SK-N-SH (cell line): ENCODE measurements around the gene PSMB2. TPM values are rescaled to one million over a fixed set of nuclear protein-coding genes. Genes with fewer than 3 reads are reported as not detected.

Experiments
- CTCF ChIA-PET: fragments of 300-600, 350-600 bp; formaldehyde crosslinking; extraction: SDS; loops from one replicate; lab custom pipeline; 2021; lab: Yijun Ruan, JAX
- POLR2A ChIA-PET: fragments of 350-600 bp; sonication (Branson Sonifier 250); formaldehyde crosslinking; extraction: SDS; loops from one replicate; lab custom pipeline; 2020; ENCODE audit warnings: antibody characterized with exemption, inconsistent platforms; lab: Yijun Ruan, JAX
- DNase-seq: peaks from one replicate; pipeline ENCODE4 v3.0.0; 2012
- H2AFZ ChIP-seq: fragments of 200-600 bp; sonication (generic); 2 replicates; pipeline ENCODE4 v1.8.1; 2016; ENCODE audit warnings: antibody characterized with exemption, mild to moderate bottlenecking, low read depth
- H3F3A ChIP-seq: fragments of 200-600 bp; sonication (generic); replicated peaks from 2 replicates; pipeline ENCODE3; 2016; ENCODE audit warnings: antibody characterized with exemption, mild to moderate bottlenecking; ENCODE audit not compliant: insufficient read depth
- H3K27ac ChIP-seq, 2 experiments: fragments of 200-500 bp in 1 of 2; fragments of 200-600 bp in 1 of 2; sonication (Bioruptor generic) in 1 of 2; sonication (generic), shearing (Covaris generic) in 1 of 2; 2 replicates each; pipeline versions ENCODE4 v1.5.1 to v1.6.1; 2014 to 2016; ENCODE audit warnings: low read depth in 2 of 2, inconsistent platforms in 1 of 2, low read length in 1 of 2, mild to moderate bottlenecking in 1 of 2, mixed read lengths in 1 of 2
- H3K27me3 ChIP-seq: fragments of 200-600 bp; sonication (generic), shearing (Covaris generic); 2 replicates; pipeline ENCODE4 v1.6.1; 2016; ENCODE audit warnings: mixed run types; ENCODE audit not compliant: insufficient read depth
- H3K36me3 ChIP-seq, 2 experiments: fragments of 200-500 bp in 1 of 2; fragments of 200-600 bp in 1 of 2; sonication (Bioruptor generic) in 1 of 2; sonication (generic) in 1 of 2; replicated peaks in 1 of 2; 2 replicates each; pipeline versions ENCODE3 to v1.5.1; 2014 to 2016; ENCODE audit warnings: low read length in 1 of 2, mild to moderate bottlenecking in 1 of 2; ENCODE audit not compliant: insufficient read depth in 2 of 2, control insufficient read depth in 1 of 2
- H3K4me1 ChIP-seq, 2 experiments: fragments of 200-500 bp in 1 of 2; fragments of 200-600 bp in 1 of 2; sonication (Bioruptor generic) in 1 of 2; sonication (generic), shearing (Covaris generic) in 1 of 2; 2 replicates each; pipeline versions ENCODE4 v1.5.1 to v1.6.1; 2014 to 2016; ENCODE audit warnings: low read depth in 1 of 2, low read length in 1 of 2, mixed run types in 1 of 2; ENCODE audit not compliant: insufficient read depth in 2 of 2, control insufficient read depth in 1 of 2
- H3K4me2 ChIP-seq: fragments of 200-600 bp; sonication (generic), shearing (Covaris generic); 2 replicates; pipeline ENCODE4 v1.6.1; 2017; ENCODE audit warnings: mixed run types
- H3K4me3 ChIP-seq, 2 experiments: fragments of 200-500 bp in 1 of 2; fragments of 200-600 bp in 1 of 2; sonication (Bioruptor generic) in 1 of 2; sonication (generic), shearing (Covaris generic) in 1 of 2; 2 replicates each; pipeline versions ENCODE4 v1.5.1 to v1.8.1; 2014 to 2016; ENCODE audit warnings: low read depth in 2 of 2, inconsistent platforms in 1 of 2, low read length in 1 of 2, mild to moderate bottlenecking in 1 of 2, mixed read lengths in 1 of 2, moderate library complexity in 1 of 2
- H3K79me2 ChIP-seq: fragments of 200-600 bp; sonication (generic); 2 replicates; pipeline ENCODE4 v1.8.1; 2017; ENCODE audit warnings: mild to moderate bottlenecking; ENCODE audit not compliant: insufficient read depth
- H3K9ac ChIP-seq: fragments of 200-600 bp; sonication (generic); 2 replicates; pipeline ENCODE4 v1.6.1; 2017; ENCODE audit warnings: mixed run types
- H3K9me2 ChIP-seq: fragments of 200-600 bp; sonication (generic); 2 replicates; pipeline ENCODE4 v1.6.1; 2017; ENCODE audit warnings: mixed run types
- H3K9me3 ChIP-seq: fragments of 200-600 bp; sonication (generic); 2 replicates; pipeline ENCODE4 v1.6.1; 2017; ENCODE audit warnings: mixed run types, mild to moderate bottlenecking, moderate library complexity
- H4K20me1 ChIP-seq: fragments of 200-600 bp; sonication (generic); 2 replicates; pipeline ENCODE4 v1.6.1; 2017; ENCODE audit warnings: mild to moderate bottlenecking, mixed run types; ENCODE audit not compliant: insufficient read depth
- EP300 ChIP-seq, 2 experiments: IDR thresholded peaks; 2 replicates each; pipeline versions ENCODE4 v1.4.0 to v1.6.1; 2012; ENCODE audit warnings: borderline replicate concordance in 1 of 2, low read depth in 1 of 2, low read length in 1 of 2
- EZH2phosphoT487 ChIP-seq: fragments of 200-600 bp; sonication (generic); IDR thresholded peaks from 2 replicates; pipeline ENCODE4 v1.6.1; 2017; ENCODE audit warnings: low read depth, mixed run types, mild to moderate bottlenecking, antibody characterized with exemption, moderate library complexity, borderline replicate concordance
- FOXJ3 ChIP-seq: sonication (generic); formaldehyde crosslinking; IDR thresholded peaks from 2 replicates; pipeline ENCODE4 v1.5.1; 2020; ENCODE audit warnings: mild to moderate bottlenecking, missing genetic modification reagents
- JUND ChIP-seq: IDR thresholded peaks from 2 replicates; pipeline ENCODE4 v1.4.0; 2012
- POLR2AphosphoS5 ChIP-seq: IDR thresholded peaks from 2 replicates; pipeline ENCODE4 v1.6.1; 2012; ENCODE audit warnings: low read depth, low read length
- RAD21 ChIP-seq: IDR thresholded peaks from 2 replicates; pipeline ENCODE4 v1.6.1; 2012; ENCODE audit warnings: mild to moderate bottlenecking, low read length
- SIN3A ChIP-seq: IDR thresholded peaks from 2 replicates; pipeline ENCODE4 v1.6.1; 2012; ENCODE audit warnings: low read depth, mild to moderate bottlenecking, low read length, moderate library complexity, borderline replicate concordance
- TCF12 ChIP-seq: IDR thresholded peaks from 2 replicates; pipeline ENCODE4 v1.4.0; 2012
- WGBS: methylation state at CpG from one replicate; pipeline ENCODE4 v1.1.6; 2017; ENCODE audit warnings: low lambda C conversion rate; 5-methylcytosine and 5-hydroxymethylcytosine counted together
- polyA plus RNA-seq, 3 experiments: library from polyadenylated mRNA; depleted of rRNA; stranded (reverse); fragments of >200 nt; gene quantifications; 2 replicates each; pipeline ENCODE4 v1.2.3, GENCODE V29; 2012
- TF ChIP-seq, protein P1 (sequence below): IDR thresholded peaks from 2 replicates; pipeline ENCODE4 v1.6.1; 2012; ENCODE audit warnings: mild to moderate bottlenecking, low read depth, low read length, moderate library complexity
- TF ChIP-seq, protein P2 (sequence below): fragments of 150-350 bp; IDR thresholded peaks from 2 replicates; pipeline ENCODE4 v1.6.1; 2017; ENCODE audit warnings: antibody characterized with exemption, low read length, low read depth, borderline replicate concordance
- TF ChIP-seq, protein P3 (sequence below): IDR thresholded peaks from 2 replicates; pipeline ENCODE4; 2012
- TF ChIP-seq, protein P4 (sequence below): IDR thresholded peaks from 2 replicates; pipeline ENCODE4 v1.4.0; 2012; ENCODE audit warnings: low read depth
- TF ChIP-seq, protein P5 (sequence below): IDR thresholded peaks from 2 replicates; pipeline ENCODE4 v1.4.0; 2012; ENCODE audit warnings: low read depth, borderline replicate concordance

The PSMB2 gene
- polyA plus RNA-seq, 1 of the 3 experiments (the other 2 are of a cell fraction), result 83.5 TPM

DNA sequence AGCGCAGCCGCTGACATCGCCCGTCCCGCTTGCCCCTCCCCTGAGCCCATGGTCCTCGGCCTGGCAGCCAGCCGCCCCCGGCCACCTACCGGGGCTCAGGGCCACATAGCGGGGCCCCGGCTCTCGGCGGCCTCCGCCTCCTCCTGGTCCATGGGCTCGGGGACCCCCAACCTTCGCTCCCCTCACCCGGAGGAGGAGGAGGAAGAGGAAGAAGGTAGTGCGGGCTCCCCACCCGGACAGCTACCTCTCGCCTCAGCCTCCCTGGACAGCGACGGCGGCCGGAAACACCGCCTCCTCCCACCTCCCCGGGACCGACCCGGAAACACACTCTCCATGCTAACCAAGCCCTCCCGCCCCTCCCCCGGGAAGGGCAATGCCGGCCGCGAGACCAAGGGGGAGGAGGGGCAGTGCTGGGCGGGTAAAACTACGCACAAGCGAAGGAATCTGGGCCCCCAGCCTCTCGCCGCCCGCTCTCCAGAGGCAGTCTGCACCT, 84.2 kb downstream of the PSMB2 start, which contains the start of gene KIAA0319L (continued):
- TF ChIP-seq, protein P1, sequence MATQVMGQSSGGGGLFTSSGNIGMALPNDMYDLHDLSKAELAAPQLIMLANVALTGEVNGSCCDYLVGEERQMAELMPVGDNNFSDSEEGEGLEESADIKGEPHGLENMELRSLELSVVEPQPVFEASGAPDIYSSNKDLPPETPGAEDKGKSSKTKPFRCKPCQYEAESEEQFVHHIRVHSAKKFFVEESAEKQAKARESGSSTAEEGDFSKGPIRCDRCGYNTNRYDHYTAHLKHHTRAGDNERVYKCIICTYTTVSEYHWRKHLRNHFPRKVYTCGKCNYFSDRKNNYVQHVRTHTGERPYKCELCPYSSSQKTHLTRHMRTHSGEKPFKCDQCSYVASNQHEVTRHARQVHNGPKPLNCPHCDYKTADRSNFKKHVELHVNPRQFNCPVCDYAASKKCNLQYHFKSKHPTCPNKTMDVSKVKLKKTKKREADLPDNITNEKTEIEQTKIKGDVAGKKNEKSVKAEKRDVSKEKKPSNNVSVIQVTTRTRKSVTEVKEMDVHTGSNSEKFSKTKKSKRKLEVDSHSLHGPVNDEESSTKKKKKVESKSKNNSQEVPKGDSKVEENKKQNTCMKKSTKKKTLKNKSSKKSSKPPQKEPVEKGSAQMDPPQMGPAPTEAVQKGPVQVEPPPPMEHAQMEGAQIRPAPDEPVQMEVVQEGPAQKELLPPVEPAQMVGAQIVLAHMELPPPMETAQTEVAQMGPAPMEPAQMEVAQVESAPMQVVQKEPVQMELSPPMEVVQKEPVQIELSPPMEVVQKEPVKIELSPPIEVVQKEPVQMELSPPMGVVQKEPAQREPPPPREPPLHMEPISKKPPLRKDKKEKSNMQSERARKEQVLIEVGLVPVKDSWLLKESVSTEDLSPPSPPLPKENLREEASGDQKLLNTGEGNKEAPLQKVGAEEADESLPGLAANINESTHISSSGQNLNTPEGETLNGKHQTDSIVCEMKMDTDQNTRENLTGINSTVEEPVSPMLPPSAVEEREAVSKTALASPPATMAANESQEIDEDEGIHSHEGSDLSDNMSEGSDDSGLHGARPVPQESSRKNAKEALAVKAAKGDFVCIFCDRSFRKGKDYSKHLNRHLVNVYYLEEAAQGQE, result peak; percentile 84
- TF ChIP-seq, protein P2, sequence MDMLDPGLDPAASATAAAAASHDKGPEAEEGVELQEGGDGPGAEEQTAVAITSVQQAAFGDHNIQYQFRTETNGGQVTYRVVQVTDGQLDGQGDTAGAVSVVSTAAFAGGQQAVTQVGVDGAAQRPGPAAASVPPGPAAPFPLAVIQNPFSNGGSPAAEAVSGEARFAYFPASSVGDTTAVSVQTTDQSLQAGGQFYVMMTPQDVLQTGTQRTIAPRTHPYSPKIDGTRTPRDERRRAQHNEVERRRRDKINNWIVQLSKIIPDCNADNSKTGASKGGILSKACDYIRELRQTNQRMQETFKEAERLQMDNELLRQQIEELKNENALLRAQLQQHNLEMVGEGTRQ, result no peak
- TF ChIP-seq, protein P3, sequence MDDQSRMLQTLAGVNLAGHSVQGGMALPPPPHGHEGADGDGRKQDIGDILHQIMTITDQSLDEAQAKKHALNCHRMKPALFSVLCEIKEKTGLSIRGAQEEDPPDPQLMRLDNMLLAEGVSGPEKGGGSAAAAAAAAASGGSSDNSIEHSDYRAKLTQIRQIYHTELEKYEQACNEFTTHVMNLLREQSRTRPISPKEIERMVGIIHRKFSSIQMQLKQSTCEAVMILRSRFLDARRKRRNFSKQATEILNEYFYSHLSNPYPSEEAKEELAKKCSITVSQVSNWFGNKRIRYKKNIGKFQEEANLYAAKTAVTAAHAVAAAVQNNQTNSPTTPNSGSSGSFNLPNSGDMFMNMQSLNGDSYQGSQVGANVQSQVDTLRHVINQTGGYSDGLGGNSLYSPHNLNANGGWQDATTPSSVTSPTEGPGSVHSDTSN, result no peak
- TF ChIP-seq EP300 (IDR thresholded peaks at IDR 0.05; ENCODE audit: borderline replicate concordance in 1 of 2, low read depth in 1 of 2, low read length in 1 of 2) (0 out of 4 replicates have a peak, but pooled peaks of 1 of the 2 experiments have one; percentile 4), POLR2AphosphoS5 (peak; percentile 73)
- TF ChIP-seq, protein P4, sequence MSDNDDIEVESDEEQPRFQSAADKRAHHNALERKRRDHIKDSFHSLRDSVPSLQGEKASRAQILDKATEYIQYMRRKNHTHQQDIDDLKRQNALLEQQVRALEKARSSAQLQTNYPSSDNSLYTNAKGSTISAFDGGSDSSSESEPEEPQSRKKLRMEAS, result 0 out of 2 replicates have a peak, but pooled peaks have one; percentile 19

DNA sequence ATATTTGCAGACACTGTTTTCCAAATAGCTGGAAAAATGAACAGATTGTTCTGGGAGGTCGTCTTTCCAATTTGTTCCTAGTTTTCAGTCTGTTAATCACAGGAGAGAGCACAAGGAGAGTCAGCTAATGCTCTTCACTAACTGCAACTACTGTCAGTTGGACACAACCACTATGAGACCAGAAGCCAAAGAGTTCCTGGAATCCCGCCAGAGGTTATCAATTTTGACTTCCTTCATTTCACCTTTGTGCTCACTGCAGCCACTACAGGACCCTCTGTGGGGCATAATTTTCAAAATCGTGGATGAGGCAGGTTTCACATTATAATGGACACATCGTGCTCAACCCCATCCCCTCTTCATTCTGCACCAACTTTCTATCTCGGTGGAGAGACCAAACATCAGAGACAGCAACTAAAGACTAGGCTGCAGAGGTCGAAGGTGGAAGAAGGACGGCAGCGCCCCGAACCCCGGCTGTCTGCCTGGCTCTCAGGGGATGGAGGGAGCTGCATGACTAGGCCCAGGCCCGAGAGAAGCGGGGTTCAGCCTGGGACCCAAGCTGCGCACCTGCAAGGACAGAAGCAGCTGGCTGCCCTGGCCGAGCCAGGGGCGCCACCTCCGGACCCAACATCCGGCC, 84.7 kb downstream of the PSMB2 start:
- no peaks in the 10 kb centered on the region for H3K27me3 ChIP-seq
- WGBS, result under 1% methylated on average over 15 of the region's 17 CpGs
- peaks cover 6% of the 10 kb centered on the region; the same call in 1 of the 2 replicates for H4K20me1 ChIP-seq
- DNase-seq, result no peak
- POLR2A ChIA-PET, result interaction anchor here (0.6 to 1.4 kb wide), 3 partner anchors 50 to 481 kb away, joined by 3 to 11 read pairs (median 3); no protein-coding TSS in a partner anchor
- peaks cover 12% of the 10 kb centered on the region for H3F3A ChIP-seq
- CTCF ChIA-PET, result interaction anchor here (0.7 to 8.2 kb wide), 9 partner anchors 8 to 704 kb away, joined by 3 to 81 read pairs (median 3); no protein-coding TSS in a partner anchor
- no peaks in the 10 kb centered on the region for H3K9me2 ChIP-seq
- H3K4me3 ChIP-seq, result peak overlapping the region; percentile 88 to 89
- peak overlapping the region; percentile 91 to 99 for H3K27ac ChIP-seq
- H3K9ac ChIP-seq, result peak overlapping the region; percentile 84
- peak overlapping the region; percentile 74 for H3K4me2 ChIP-seq
- peaks cover 4 to 41% of the 10 kb centered on the region in 2 experiments; a peak in 3 of 4 replicates for H3K4me1 ChIP-seq
- H3K79me2 ChIP-seq, result peaks cover 65% of the 10 kb centered on the region
- 0 out of 2 replicates have a peak overlapping the region, but pooled peaks have one; percentile 77 for H2AFZ ChIP-seq
- H3K36me3 ChIP-seq, result peaks cover 23% of the 10 kb centered on the region in 2 experiments
- H3K9me3 ChIP-seq, result no peaks in the 10 kb centered on the region
- TF ChIP-seq TCF12 (no peak), FOXJ3 (CRISPR knock-in tag) (0 out of 2 replicates have a peak, but pooled peaks have one; percentile 2), SIN3A (no peak), EZH2phosphoT487 (no peak), RAD21 (0 out of 2 replicates have a peak, but pooled peaks have one; percentile 18), JUND (no peak)
- TF ChIP-seq, protein P5, sequence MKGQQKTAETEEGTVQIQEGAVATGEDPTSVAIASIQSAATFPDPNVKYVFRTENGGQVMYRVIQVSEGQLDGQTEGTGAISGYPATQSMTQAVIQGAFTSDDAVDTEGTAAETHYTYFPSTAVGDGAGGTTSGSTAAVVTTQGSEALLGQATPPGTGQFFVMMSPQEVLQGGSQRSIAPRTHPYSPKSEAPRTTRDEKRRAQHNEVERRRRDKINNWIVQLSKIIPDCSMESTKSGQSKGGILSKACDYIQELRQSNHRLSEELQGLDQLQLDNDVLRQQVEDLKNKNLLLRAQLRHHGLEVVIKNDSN, result no peak
- TF ChIP-seq, protein P1, result no peak
- TF ChIP-seq, protein P3, result no peak
- TF ChIP-seq, protein P4, result no peak
